DMS153 treated with DMSO at 0.1 percent for 48 hours (cell line): Measurements from ENCODE around the gene DSP.

ENCODE experiments used
- DNase-seq: peaks from one replicate; lab custom pipeline; 2025; ENCODE audit not compliant: unreplicated experiment; lab: John Stamatoyannopoulos, UW

The DSP gene

DNA sequence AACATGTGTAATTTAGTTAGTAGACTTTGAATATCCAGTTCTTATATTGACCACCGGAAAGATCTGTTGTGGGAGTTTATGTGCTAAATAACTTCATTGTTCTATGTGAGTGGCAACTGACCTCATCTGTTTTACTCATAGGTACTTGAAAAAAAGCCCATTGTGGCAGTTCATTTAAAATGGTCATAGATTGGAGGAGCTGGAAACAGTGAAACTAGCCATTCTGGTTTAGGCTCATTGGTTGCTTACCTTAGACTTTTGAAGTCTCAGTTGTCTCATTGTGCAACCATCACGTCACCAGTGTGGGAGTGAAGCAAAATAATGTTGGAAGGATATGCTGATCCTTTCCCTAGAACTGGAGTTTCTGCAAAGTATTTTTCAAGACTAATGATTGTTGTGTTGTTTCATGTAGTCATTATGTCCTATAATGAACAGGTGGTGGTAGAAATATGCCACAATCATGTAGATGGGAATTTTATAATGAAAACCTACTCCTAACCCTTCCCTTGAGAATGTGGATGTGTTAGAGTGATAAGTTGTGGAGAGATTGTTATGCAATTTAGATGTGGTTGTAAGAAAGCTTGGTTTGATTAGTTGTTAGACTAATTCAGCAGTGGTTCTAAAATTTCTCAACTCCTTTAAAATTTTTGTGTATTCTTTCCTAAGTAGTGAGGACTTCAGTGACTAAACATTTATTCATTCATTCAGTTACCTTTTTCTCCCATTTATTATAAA, 18.3 kb downstream of the DSP start:
- DNase-seq, result no peak

DNA sequence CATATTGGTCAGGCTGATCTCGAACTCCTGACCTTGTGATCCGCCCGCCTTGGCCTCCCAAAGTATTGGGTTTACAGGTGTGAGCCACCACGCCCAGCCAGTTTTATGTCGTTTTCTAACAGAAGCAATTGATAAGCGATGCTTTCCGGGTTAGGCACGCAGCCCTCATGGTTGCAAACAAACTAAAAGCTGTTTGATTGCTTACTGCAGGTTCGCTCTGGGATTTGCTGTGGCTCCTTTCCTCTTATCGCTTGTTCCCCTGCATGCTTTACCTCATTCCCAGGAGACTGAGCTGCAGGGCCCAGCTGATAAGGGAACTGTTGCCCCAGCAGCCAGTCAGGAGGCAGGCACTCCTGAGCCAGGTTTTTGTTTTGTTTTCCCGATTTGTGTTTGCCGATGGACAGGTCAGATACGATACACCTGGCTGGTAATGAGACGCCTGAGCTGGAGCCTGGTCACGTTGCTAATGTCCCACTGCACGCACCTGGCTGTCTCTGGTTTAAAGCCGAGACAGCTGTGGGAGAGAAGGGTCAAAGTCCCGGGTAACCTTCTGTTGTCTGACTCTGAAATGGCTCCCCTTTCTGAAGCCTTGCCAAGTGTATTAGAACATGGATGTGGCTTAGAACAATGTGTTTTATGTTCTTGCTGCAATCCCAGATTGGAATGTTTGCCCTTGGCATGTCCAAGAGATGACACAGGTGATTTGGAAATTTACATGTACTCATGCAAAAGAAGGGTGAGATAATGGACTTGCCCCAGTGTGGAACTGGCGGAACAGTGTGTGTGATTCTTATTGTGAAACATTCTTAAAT, 19.9 kb downstream of the DSP start:
- peak; percentile 80 for DNase-seq

DNA sequence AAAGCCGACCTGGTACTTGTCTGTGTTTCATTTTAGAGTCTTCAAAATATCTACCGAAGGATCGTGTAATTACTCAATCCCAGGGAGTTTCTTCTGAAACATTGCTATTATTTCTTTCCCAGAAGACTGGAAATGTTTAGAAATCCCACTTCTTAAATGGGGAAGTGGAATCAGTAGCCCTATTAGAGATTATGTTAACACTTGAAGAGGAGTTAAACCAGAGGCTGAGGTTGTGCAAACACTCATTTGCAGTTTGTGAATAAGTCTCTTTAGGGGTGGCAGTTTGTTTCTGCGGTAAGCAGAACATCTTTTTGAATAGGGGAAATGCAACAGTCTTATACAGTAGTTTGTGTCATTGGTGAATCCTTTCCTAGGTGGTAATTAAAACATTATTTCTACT, 21.3 kb downstream of the DSP start:
- DNase-seq, result no peak

DNA sequence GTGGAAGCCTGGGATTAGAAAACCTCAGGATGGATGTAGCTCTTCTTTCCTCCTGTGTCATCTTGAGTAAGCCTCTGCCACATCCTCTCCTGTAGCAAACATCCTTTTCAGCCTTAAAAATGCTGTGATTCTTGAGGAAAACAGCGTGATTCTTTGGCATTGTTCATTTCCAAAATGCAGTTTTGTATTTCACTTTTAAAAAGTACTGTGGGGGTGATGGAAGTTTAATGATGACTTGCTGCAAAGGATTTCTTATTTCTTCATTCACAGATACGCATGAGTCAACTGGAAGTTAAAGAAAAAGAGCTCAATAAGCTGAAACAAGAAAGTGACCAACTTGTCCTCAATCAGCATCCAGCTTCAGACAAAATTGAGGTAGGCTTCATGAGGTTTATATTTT, 24.6 kb downstream of the DSP start:
- no peak for DNase-seq

DNA sequence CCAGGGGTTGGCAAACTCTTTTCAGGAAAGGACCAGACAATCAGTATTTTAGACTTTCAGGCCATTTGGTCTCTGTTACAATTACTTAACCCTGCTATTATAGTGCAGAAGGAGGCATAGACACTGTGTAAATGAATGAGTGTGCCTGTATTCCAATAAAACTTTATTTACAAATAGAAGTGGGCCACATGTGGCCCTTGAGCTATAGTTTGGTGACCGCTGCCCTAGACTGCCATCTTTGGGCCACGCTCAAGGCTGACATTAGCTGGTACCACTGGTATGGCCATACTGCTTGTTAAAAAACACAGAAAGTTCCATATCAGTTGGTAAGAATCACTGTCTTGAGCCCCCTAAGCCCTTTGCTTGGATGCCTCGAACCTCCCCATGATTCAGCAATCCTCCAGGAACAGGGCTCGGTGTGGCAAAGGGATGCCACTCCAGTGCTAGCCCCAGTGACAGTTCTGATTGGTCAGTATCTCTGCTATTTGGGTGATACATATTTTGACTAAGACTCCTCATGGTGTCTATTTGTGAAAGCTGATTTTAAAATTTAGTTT, 25.2 kb downstream of the DSP start:
- no peak for DNase-seq

DNA sequence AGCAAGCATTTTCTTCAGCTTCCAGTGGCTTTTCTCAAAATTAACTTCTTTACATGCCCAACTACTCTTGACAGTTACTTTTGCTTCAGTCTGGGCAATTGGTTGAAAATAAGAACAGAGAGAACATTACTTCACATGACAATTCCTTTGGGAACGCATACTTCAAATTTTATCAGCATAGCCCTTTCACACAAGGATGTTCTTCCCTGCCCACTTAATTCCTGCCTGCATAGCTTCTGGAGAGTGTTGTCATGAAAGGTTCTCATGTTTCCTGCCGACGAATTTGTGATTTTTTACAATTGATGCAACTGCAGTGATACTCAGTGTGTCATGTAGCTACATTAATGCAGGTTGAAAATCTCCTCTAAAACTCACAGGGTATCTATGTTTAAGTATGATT, 26.6 kb downstream of the DSP start:
- DNase-seq, result no peak

DNA sequence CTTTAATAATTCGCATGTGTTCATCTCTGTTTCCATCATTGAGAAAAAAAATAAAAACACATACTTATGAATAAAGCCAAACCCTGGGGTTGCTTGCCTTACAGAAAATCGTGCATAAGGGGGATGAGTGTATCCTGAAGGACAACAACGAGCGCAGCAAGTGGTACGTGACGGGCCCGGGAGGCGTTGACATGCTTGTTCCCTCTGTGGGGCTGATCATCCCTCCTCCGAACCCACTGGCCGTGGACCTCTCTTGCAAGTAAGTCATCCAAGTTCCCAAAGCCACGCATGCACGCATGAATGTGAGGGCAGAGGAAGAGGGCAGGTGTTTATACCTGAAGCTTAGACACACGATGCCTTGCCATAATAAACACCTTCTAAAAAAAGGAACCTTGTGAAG, 27.6 kb downstream of the DSP start:
- DNase-seq, result no peak

DNA sequence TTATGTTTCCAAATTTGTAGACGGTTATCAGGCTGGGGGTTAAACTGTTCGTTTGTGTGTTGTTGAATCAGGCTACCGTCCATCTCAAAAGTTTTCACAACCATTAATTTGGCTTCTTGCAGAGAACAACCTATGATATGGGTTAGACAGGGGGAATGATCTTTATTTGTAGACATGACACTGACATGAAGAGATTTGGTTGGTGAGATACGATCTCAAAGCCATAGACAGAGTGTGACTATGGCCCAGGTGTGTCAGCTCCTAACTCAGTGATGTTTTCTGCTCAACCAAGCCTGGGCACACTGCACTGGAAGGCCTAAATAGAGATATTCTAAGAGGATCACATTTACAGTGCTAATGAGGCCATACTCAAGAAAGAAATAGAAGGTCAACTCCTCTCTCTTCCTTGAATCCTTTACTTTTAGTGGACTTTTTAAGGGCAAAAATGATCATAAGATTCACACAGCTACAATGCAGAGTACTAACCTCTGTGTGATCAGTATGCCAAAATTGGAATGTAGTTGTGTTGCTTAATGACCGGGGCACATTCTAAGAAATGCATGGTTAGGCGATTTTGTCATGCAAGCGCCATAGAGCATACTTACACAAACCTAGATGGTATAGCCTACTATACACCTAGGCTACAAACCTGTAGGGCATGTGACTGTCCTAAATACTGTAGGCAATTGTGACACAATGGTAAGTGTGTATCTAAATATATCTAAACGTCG, 30.9 kb downstream of the DSP start:
- no peak for DNase-seq

DNA sequence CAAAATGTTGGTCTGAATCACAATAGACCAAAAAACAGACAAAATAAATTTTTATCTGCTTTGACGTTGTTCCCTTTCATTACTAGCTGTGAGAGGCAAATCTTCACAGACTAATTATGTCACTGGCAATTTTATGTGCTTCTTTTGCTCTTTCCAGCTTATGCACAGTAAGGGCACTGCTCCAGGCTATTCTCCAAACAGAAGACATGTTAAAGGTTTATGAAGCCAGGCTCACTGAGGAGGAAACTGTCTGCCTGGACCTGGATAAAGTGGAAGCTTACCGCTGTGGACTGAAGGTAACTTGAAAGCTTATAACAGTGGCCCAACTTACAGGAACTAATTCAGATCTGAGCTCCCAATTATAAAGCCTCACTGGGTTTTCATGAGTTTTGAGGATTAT, 33.0 kb downstream of the DSP start:
- no peak for DNase-seq

DNA sequence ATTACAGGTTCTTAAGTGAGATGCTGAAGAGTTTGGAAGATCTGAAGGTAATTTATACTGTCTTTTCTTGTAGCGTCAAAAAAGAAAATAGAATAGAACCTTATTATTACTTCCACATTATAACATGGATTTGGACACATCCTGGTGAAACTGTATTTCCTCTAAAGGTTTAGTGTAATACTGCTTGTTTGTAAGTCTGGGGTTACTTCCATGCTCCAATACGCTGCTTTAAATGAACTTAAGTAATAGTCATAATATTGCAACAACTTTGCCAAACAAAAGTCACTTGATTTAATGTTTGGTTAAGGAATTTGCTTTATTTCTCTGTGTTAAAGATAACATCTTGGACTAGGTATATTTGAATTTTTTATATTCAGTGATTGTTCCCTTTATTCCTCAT, 37.0 kb downstream of the DSP start:
- no peak for DNase-seq

DNA sequence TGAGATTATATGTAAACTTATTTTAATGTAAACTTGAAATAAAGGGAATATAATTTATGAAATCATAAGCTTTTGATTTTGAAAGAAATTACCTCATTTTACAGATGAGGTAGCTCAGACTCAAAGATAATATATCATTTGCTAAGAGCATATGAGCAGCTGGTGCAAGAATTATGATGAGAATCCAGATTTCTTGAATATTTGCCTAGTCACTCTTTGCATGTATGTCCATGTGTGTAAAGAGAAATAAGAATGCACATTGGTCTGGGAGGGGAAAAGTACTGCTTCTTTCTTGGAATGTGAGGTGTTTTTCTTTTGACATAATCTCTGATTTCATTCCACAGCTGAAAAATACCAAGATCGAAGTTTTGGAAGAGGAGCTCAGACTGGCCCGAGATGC, 37.5 kb downstream of the DSP start:
- no peak for DNase-seq

DNA sequence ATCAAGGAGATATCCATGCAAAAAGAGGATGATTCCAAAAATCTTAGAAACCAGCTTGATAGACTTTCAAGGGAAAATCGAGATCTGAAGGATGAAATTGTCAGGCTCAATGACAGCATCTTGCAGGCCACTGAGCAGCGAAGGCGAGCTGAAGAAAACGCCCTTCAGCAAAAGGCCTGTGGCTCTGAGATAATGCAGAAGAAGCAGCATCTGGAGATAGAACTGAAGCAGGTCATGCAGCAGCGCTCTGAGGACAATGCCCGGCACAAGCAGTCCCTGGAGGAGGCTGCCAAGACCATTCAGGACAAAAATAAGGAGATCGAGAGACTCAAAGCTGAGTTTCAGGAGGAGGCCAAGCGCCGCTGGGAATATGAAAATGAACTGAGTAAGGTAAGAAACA, 38.4 kb downstream of the DSP start:
- no peak for DNase-seq

DNA sequence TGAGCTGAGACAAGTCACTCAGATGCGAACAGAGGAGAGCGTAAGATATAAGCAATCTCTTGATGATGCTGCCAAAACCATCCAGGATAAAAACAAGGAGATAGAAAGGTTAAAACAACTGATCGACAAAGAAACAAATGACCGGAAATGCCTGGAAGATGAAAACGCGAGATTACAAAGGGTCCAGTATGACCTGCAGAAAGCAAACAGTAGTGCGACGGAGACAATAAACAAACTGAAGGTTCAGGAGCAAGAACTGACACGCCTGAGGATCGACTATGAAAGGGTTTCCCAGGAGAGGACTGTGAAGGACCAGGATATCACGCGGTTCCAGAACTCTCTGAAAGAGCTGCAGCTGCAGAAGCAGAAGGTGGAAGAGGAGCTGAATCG, 39.1 kb downstream of the DSP start:
- DNase-seq, result no peak

DNA sequence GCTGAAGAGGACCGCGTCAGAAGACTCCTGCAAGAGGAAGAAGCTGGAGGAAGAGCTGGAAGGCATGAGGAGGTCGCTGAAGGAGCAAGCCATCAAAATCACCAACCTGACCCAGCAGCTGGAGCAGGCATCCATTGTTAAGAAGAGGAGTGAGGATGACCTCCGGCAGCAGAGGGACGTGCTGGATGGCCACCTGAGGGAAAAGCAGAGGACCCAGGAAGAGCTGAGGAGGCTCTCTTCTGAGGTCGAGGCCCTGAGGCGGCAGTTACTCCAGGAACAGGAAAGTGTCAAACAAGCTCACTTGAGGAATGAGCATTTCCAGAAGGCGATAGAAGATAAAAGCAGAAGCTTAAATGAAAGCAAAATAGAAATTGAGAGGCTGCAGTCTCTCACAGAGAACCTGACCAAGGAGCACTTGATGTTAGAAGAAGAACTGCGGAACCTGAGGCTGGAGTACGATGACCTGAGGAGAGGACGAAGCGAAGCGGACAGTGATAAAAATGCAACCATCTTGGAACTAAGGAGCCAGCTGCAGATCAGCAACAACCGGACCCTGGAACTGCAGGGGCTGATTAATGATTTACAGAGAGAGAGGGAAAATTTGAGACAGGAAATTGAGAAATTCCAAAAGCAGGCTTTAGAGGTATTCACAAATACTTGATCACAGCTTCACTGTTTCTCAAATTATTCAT, 39.6 kb downstream of the DSP start:
- no peak for DNase-seq

DNA sequence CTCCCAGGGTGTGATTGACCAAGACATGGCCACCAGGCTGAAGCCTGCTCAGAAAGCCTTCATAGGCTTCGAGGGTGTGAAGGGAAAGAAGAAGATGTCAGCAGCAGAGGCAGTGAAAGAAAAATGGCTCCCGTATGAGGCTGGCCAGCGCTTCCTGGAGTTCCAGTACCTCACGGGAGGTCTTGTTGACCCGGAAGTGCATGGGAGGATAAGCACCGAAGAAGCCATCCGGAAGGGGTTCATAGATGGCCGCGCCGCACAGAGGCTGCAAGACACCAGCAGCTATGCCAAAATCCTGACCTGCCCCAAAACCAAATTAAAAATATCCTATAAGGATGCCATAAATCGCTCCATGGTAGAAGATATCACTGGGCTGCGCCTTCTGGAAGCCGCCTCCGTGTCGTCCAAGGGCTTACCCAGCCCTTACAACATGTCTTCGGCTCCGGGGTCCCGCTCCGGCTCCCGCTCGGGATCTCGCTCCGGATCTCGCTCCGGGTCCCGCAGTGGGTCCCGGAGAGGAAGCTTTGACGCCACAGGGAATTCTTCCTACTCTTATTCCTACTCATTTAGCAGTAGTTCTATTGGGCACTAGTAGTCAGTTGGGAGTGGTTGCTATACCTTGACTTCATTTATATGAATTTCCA, 43.9 kb downstream of the DSP start:
- no peak for DNase-seq

DNA sequence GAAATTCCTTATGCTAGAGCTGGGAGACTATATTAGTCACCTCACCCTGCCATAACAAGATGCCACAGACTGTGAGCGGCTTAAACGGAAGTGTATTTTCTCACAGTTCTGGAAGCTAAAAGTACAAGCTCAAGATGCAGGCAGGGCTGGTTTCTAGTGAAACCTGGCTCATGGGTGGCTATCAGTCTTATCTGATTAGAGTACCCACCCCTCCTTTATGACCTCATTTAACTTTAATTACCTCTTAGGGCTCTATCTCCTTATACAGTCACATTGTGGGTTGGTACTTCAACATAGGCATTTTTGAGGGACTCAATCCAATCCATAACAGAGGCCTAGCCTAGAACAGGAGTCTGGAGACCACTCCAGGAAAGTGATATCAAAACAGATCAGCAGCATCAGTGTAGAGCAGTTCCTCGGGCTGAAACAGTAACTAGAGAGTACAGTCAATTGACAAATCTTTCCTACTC, 46.2 kb downstream of the DSP start:
- no peak for DNase-seq

DNA sequence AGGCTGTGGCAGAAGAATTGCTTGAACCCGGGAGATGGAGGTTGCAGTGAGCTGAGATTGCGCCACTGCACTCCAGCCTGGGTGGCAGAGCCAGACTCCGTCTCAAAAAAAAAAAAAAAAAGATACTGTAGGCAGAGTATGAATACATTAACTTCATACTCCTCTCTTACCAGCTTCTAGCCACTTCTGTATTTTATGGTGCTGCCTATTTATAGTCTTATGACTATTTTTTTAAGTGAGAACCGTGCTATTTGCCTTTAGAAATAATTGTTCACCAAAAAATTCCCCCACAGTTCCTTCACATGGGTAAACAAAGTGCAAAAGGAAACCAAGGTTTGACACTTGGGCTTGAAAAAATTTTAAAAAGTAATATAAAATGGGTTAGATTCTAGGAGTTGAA, 47.0 kb downstream of the DSP start:
- no peak for DNase-seq

DNA sequence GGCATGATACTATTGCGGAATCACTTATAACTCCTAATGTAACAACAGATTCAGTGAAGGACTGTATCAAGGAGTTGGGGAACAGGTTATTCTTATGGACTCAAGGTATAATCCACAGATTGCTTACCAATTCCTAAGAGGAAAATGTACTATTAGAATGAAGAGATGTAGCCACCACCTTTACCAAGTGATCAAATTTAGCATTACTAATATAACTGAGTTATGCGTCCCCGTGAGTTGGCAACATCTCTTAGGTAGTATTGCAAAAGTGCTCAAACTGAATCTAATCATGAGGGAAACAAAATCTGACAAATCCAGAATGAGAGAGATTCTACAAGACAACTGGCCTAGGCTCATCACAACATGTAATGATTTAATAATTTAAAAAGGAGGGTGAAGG, 47.8 kb downstream of the DSP start:
- no peak for DNase-seq

DNA sequence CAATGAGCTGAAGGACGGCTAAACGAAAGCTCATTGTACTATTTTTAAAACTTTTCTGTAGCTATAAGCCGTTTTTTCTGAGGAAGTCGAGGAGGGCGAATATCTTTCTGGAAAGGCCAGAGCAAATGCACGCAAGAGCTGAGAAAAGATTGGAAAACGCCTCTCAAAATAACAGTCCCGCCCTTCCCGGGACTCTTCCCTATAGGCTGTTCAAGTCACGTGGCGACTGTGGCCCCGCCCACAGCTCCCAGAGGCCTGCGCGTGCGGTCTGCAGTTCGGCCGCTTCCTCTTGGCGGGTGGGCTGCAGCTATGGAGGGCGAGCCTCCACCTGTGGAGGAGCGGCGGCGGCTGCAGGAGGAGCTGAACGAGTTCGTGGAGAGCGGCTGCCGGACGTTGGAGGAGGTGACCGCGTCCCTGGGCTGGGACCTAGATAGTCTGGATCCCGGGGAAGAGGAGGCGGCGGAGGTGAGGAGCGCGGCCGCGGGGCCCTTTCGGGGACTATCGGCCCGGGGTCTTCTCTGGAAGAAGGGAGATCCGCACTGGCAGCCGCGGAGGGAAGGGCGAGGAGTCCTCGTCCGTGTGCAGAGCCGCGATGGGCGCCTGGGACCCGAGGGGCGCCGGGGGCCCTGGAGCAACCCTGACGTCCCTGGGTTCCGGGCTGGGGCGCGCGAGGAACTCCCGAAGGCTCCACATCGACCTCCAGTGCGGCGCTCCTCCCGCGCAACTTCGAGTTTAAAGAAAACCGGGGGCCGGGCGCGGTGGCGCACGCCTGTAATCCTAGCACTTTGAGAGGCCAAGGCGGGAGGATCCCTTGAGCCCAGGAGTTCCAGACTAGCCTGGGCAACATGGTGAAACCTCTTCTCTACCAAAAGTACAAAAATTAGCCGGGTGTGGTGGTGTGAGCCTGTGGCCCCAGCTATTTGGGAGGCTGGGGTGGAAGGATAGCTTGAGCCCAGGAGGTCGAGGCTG, 48.8 kb downstream of the DSP start, which contains the start of gene SNRNP48:
Gene SNRNP48, plus strand, starts transcription at position 250 of the 969 bp plus-strand sequence. Its CDS starts 60 bp downstream, at position 310.
- peak; percentile 27 for DNase-seq
